Measurements from ENCODE around the gene MAGEB5.
"Not testable (repeated sequence)": the region's sequence is repeated elsewhere in the genome, so short reads cannot be mapped to it uniquely, and the experiment has no call there.

Gene MAGEB5

GRCh38 chrX:26215869-26216268 is at the start of gene MAGEB5:
MAGEB5 (plus strand) TSS chrX:26216169; CDS start chrX:26217302, 1,133 bp downstream.
- no peak within 1 kb of the TSS for H3K4me3 ChIP-seq (ENCODE audit: low read depth, low read length)

GRCh38 chrX:26192204-26192603 is 23.8 kb upstream of the MAGEB5 start, which contains the start of gene MAGEB6:
MAGEB6 (plus strand) TSS chrX:26192440; CDS start chrX:26193847, 1,407 bp downstream.
- no peak within 1 kb of the TSS for H3K4me3 ChIP-seq (ENCODE audit: low read depth, low read length)

GRCh38 chrX:26203561-26203960 is 12.4 kb upstream of the MAGEB5 start:
- H3K4me3 ChIP-seq (ENCODE audit: low read depth, low read length) = no peak overlapping the region

GRCh38 chrX:26204717-26205116 is 11.3 kb upstream of the MAGEB5 start:
- H3K4me3 ChIP-seq (ENCODE audit: low read depth, low read length) = not testable (repeated sequence)

GRCh38 chrX:26208012-26208411 is 8.0 kb upstream of the MAGEB5 start:
- H3K4me3 ChIP-seq (ENCODE audit: low read depth, low read length) = no peak overlapping the region

- no peak overlapping the region for H3K4me3 ChIP-seq (ENCODE audit: low read depth, low read length)
These were observed 3.4 kb downstream of the MAGEB5 start for GRCh38 chrX:26219351-26219750.

GRCh38 chrX:26234177-26234576 is 18.2 kb downstream of the MAGEB5 start:
- H3K4me3 ChIP-seq (ENCODE audit: low read depth, low read length) = no peak overlapping the region

GRCh38 chrX:26253526-26253925 is 37.6 kb downstream of the MAGEB5 start:
- no peak overlapping the region for H3K4me3 ChIP-seq (ENCODE audit: low read depth, low read length)

- no peak overlapping the region for H3K4me3 ChIP-seq (ENCODE audit: low read depth, low read length)
These were observed 38.5 kb downstream of the MAGEB5 start for GRCh38 chrX:26254436-26254835.

GRCh38 chrX:26262121-26262523 is 46.2 kb downstream of the MAGEB5 start:
- H3K4me3 ChIP-seq (ENCODE audit: low read depth, low read length) = no peak overlapping the region
